Muscle layer of colon (tissue), 2 donors: Measurements from ENCODE around the gene C5orf15.
"Not testable (repeated sequence)": the region's sequence is repeated elsewhere in the genome, so short reads cannot be mapped to it uniquely, and the experiment has no call there.

ENCODE experiments used
- H3K27ac ChIP-seq: one replicate; pipeline ENCODE4 v1.7.0; 2013; ENCODE audit warnings: low read depth, mild to moderate bottlenecking, low read length, moderate library complexity
- H3K27me3 ChIP-seq, 2 donors: one replicate each; pipeline ENCODE4 v1.7.0; 2013; ENCODE audit warnings: low read length in 2 of 2, mild to moderate bottlenecking in 2 of 2; ENCODE audit not compliant: insufficient read depth in 2 of 2, control insufficient read depth in 1 of 2
- H3K36me3 ChIP-seq: one replicate; pipeline ENCODE4 v1.7.0; 2013; ENCODE audit warnings: mild to moderate bottlenecking, low read length; ENCODE audit not compliant: insufficient read depth
- H3K4me1 ChIP-seq: one replicate; pipeline ENCODE4 v1.7.0; 2013; ENCODE audit warnings: mild to moderate bottlenecking, low read length; ENCODE audit not compliant: insufficient read depth
- H3K4me3 ChIP-seq, 2 donors: one replicate each; pipeline ENCODE4 v1.7.0; 2013; ENCODE audit warnings: low read length in 2 of 2, low read depth in 1 of 2, mild to moderate bottlenecking in 1 of 2, moderate library complexity in 1 of 2
- H3K9ac ChIP-seq: one replicate; pipeline ENCODE4 v1.7.0; 2013; ENCODE audit warnings: low read length
- H3K9me3 ChIP-seq: one replicate; pipeline ENCODE4 v1.7.0; 2013; ENCODE audit warnings: mild to moderate bottlenecking, low read length
- donor health status: abdominal sarcoma.
- donor health status: Adenocarcinoma of cecum.

The C5orf15 gene

GRCh38 chr5:133957080-133957479, 11.3 kb downstream of the C5orf15 start:
- no peak overlapping the region for H3K9ac ChIP-seq
- H3K27me3 ChIP-seq, result no peaks in the 10 kb centered on the region
- H3K4me3 ChIP-seq, result no peak overlapping the region
- H3K36me3 ChIP-seq, result peaks cover 19% of the 10 kb centered on the region
- no peak overlapping the region for H3K27ac ChIP-seq
- no peaks in the 10 kb centered on the region for H3K4me1 ChIP-seq
- no peaks in the 10 kb centered on the region for H3K9me3 ChIP-seq

- H3K9ac ChIP-seq, H3K9me3 ChIP-seq, H3K27me3 ChIP-seq, H3K4me3 ChIP-seq, H3K27ac ChIP-seq, H3K4me1 ChIP-seq: not testable (repeated sequence)
- H3K36me3 ChIP-seq, result peaks cover 19% of the 10 kb centered on the region
These were observed 12.2 kb downstream of the C5orf15 start for GRCh38 chr5:133956196-133956595.

DNA sequence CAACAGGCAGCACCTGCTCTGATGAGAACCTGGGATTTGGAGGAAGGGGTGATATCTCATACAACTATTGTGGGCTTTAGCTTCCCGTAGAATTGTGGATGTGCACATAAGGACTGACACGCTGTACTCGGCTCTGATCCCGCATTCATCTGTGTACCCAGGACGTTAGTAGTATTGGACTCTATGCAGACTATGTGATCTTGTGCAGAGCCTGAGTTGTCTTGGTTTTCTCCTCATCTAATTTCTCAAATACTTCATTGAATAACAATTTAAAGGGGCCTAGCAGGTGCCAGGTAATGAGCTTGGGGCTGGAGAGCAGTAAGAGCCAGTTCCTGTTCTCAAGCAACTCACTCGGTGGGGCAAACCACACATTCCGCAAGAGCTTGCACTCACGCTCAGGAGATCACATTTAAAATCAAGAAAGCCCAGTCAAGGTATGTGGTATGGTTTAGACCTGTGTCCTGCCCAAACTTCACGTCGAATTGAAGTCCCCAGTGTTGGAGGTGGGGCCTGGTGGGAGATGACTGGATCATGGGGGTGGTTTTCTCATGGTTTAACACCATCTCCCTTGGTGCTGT, 14.8 kb downstream of the C5orf15 start:
- Histone ChIP-seq H3K36me3 (peaks cover 19% of the 10 kb centered on the region), H3K27ac (no peak overlapping the region)

GRCh38 chr5:133952729-133953567, 15.5 kb downstream of the C5orf15 start:
- Histone ChIP-seq H3K9ac (no peak overlapping the region), H3K4me3 (no peak overlapping the region), H3K36me3 (peaks cover 15% of the 10 kb centered on the region), H3K4me1 (no peaks in the 10 kb centered on the region), H3K27me3 (no peaks in the 10 kb centered on the region), H3K27ac (no peak overlapping the region), H3K9me3 (no peaks in the 10 kb centered on the region)

More for the DNA sequence above, 14.8 kb downstream of the C5orf15 start:
- Histone ChIP-seq H3K27me3 (no peaks in the 10 kb centered on the region), H3K9me3 (no peaks in the 10 kb centered on the region), H3K4me1 (no peaks in the 10 kb centered on the region), H3K4me3 (no peak overlapping the region), H3K9ac (no peak overlapping the region)

GRCh38 chr5:133950821-133951612, 17.4 kb downstream of the C5orf15 start:
- H3K9me3 ChIP-seq, result no peaks in the 10 kb centered on the region
- H3K27ac ChIP-seq, result no peak overlapping the region
- H3K4me3 ChIP-seq, result no peak overlapping the region

GRCh38 chr5:133948721-133949120, 19.7 kb downstream of the C5orf15 start:
- Histone ChIP-seq H3K9me3 (no peaks in the 10 kb centered on the region), H3K9ac (no peak overlapping the region), H3K36me3 (no peaks in the 10 kb centered on the region), H3K27ac (no peak overlapping the region), H3K4me3 (no peak overlapping the region), H3K4me1 (peaks cover 10% of the 10 kb centered on the region), H3K27me3 (no peaks in the 10 kb centered on the region)

More at GRCh38 chr5:133950821-133951612, 17.4 kb downstream of the C5orf15 start:
- H3K4me1 ChIP-seq, result peaks cover 10% of the 10 kb centered on the region
- H3K27me3 ChIP-seq, result no peaks in the 10 kb centered on the region
- no peak overlapping the region for H3K9ac ChIP-seq
- H3K36me3 ChIP-seq, result no peaks in the 10 kb centered on the region

- no peaks in the 10 kb centered on the region for H3K27me3 ChIP-seq
- no peaks in the 10 kb centered on the region for H3K36me3 ChIP-seq
- H3K27ac ChIP-seq, result no peak overlapping the region
- H3K4me1 ChIP-seq, result peaks cover 10% of the 10 kb centered on the region
- H3K9ac ChIP-seq, result no peak overlapping the region
- no peaks in the 10 kb centered on the region for H3K9me3 ChIP-seq
- no peak overlapping the region for H3K4me3 ChIP-seq
These were observed 21.0 kb downstream of the C5orf15 start for GRCh38 chr5:133947431-133947841.

DNA sequence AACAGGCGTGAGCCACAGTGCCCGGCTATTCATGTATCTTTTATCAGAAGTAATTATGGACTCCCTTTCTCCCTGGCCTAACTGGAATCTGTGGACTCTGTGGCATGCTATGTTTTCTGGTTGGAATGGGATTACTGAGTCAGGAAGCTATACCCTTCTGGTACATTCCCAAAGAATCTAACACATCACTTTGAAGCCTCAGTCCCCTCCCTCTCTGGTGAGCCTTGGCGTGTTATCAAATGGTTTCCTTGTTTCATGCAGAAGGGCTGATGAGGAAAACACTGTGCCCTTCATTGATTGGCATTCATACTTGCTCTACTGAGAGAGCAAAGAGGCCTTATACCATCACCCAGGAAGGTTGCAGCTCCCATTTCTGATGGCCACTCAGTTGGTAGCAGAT, 22.9 kb downstream of the C5orf15 start:
- Histone ChIP-seq H3K27ac (no peak overlapping the region), H3K9me3 (no peaks in the 10 kb centered on the region), H3K27me3 (no peaks in the 10 kb centered on the region), H3K4me1 (peaks cover 10% of the 10 kb centered on the region), H3K9ac (no peak overlapping the region), H3K36me3 (no peaks in the 10 kb centered on the region), H3K4me3 (no peak overlapping the region)

GRCh38 chr5:133944263-133945185, 23.9 kb downstream of the C5orf15 start:
- Histone ChIP-seq H3K27me3 (no peaks in the 10 kb centered on the region), H3K4me3 (no peak overlapping the region), H3K27ac (no peak overlapping the region), H3K36me3 (no peaks in the 10 kb centered on the region), H3K9me3 (no peaks in the 10 kb centered on the region), H3K4me1 (peaks cover 10% of the 10 kb centered on the region), H3K9ac (no peak overlapping the region)

DNA sequence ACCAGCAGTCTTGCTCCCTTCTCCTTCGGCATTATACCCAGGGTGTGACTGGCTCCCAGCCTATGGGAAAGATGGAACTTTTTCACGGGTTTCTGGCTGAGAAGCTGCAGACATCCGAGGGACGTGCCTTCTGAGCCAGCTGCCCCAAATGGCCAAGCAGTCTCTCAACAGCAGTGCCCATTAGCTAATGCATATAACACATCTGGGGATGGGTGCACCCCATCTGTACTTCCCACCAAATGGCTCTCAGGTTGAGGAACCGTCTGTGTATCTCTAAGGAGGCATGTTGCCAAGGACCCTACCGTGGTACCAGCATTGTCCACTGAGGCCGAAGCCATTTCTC, 25.0 kb downstream of the C5orf15 start:
- no peak overlapping the region for H3K27ac ChIP-seq
- H3K4me1 ChIP-seq, result peaks cover 10% of the 10 kb centered on the region
- H3K27me3 ChIP-seq, result no peaks in the 10 kb centered on the region
- H3K36me3 ChIP-seq, result no peaks in the 10 kb centered on the region
- no peak overlapping the region for H3K4me3 ChIP-seq
- H3K9ac ChIP-seq, result no peak overlapping the region
- H3K9me3 ChIP-seq, result no peaks in the 10 kb centered on the region
